IPS-15b (cell line): ENCODE data around the gene CLMP.
"Not testable (repeated sequence)": the region's sequence is repeated elsewhere in the genome, so short reads cannot be mapped to it uniquely, and the experiment has no call there.

Source experiments
- H3K27me3 ChIP-seq: one replicate; pipeline ENCODE4 v1.6.1; 2013; ENCODE audit warnings: low read length; ENCODE audit not compliant: control insufficient read depth, insufficient read depth
- H3K36me3 ChIP-seq: one replicate; pipeline ENCODE4 v1.6.1; 2013; ENCODE audit warnings: low read length; ENCODE audit not compliant: control insufficient read depth, insufficient read depth
- H3K4me1 ChIP-seq: one replicate; pipeline ENCODE4 v1.6.1; 2013; ENCODE audit warnings: mild to moderate bottlenecking, low read length; ENCODE audit not compliant: control insufficient read depth, insufficient read depth
- H3K4me3 ChIP-seq: one replicate; pipeline ENCODE4 v1.5.1; 2013; ENCODE audit warnings: low read depth, low read length
- H3K9ac ChIP-seq: one replicate; pipeline ENCODE4 v1.6.1; 2013; ENCODE audit warnings: low read depth, mild to moderate bottlenecking, low read length
- H3K9me3 ChIP-seq: one replicate; pipeline ENCODE4 v1.6.1; 2013; ENCODE audit warnings: mild to moderate bottlenecking, low read length; ENCODE audit not compliant: control insufficient read depth, insufficient read depth

Gene CLMP

GRCh38 chr11:123214396-123214795 is 19.3 kb upstream of the CLMP start:
- H3K36me3 ChIP-seq, result no peaks in the 10 kb centered on the region
- no peak overlapping the region for H3K4me3 ChIP-seq
- H3K27me3 ChIP-seq, result no peaks in the 10 kb centered on the region
- H3K9ac ChIP-seq, result no peak overlapping the region
- no peaks in the 10 kb centered on the region for H3K9me3 ChIP-seq
- H3K4me1 ChIP-seq, result peaks cover 14% of the 10 kb centered on the region

- no peaks in the 10 kb centered on the region for H3K36me3 ChIP-seq
- H3K9me3 ChIP-seq, result no peaks in the 10 kb centered on the region
- no peak overlapping the region for H3K4me3 ChIP-seq
- H3K27me3 ChIP-seq, result no peaks in the 10 kb centered on the region
- H3K4me1 ChIP-seq, result peaks cover 14% of the 10 kb centered on the region
- H3K9ac ChIP-seq, result no peak overlapping the region
These were observed 18.3 kb upstream of the CLMP start for GRCh38 chr11:123213307-123213771.

GRCh38 chr11:123212406-123212805 is 17.4 kb upstream of the CLMP start:
- H3K27me3 ChIP-seq, result no peaks in the 10 kb centered on the region
- no peak overlapping the region for H3K4me3 ChIP-seq
- no peaks in the 10 kb centered on the region for H3K36me3 ChIP-seq
- no peak overlapping the region for H3K9ac ChIP-seq
- H3K4me1 ChIP-seq, result peaks cover 11% of the 10 kb centered on the region
- H3K9me3 ChIP-seq, result no peaks in the 10 kb centered on the region

GRCh38 chr11:123211981-123212380 is 16.9 kb upstream of the CLMP start:
- no peaks in the 10 kb centered on the region for H3K36me3 ChIP-seq
- no peaks in the 10 kb centered on the region for H3K9me3 ChIP-seq
- no peaks in the 10 kb centered on the region for H3K27me3 ChIP-seq
- no peak overlapping the region for H3K9ac ChIP-seq
- H3K4me3 ChIP-seq, result no peak overlapping the region
- peaks cover 15% of the 10 kb centered on the region for H3K4me1 ChIP-seq

GRCh38 chr11:123211149-123211852 is 16.3 kb upstream of the CLMP start:
- Histone ChIP-seq H3K36me3 (no peaks in the 10 kb centered on the region), H3K9me3 (no peaks in the 10 kb centered on the region), H3K4me1 (peaks cover 15% of the 10 kb centered on the region), H3K4me3 (no peak overlapping the region), H3K27me3 (no peaks in the 10 kb centered on the region), H3K9ac (no peak overlapping the region)

- no peak overlapping the region for H3K4me3 ChIP-seq
- H3K4me1 ChIP-seq, result peaks cover 13% of the 10 kb centered on the region
- H3K36me3 ChIP-seq, result no peaks in the 10 kb centered on the region
- H3K27me3 ChIP-seq, result no peaks in the 10 kb centered on the region
- no peaks in the 10 kb centered on the region for H3K9me3 ChIP-seq
- no peak overlapping the region for H3K9ac ChIP-seq
These were observed 14.5 kb upstream of the CLMP start for GRCh38 chr11:123209591-123209990.

GRCh38 chr11:123206791-123207434 is 11.9 kb upstream of the CLMP start:
- H3K9ac ChIP-seq, result no peak overlapping the region
- H3K36me3 ChIP-seq, result no peaks in the 10 kb centered on the region

GRCh38 chr11:123206055-123206454 is 11.0 kb upstream of the CLMP start:
- not testable (repeated sequence) for H3K9me3 ChIP-seq, H3K4me1 ChIP-seq

More at GRCh38 chr11:123206791-123207434, 11.9 kb upstream of the CLMP start:
- H3K27me3 ChIP-seq, result no peaks in the 10 kb centered on the region
- H3K4me3 ChIP-seq, result no peak overlapping the region
- peaks cover 13% of the 10 kb centered on the region for H3K4me1 ChIP-seq
- no peaks in the 10 kb centered on the region for H3K9me3 ChIP-seq

GRCh38 chr11:123203934-123204333 is 8.9 kb upstream of the CLMP start:
- peaks cover 7% of the 10 kb centered on the region for H3K27me3 ChIP-seq
- no peaks in the 10 kb centered on the region for H3K9me3 ChIP-seq
- no peak overlapping the region for H3K4me3 ChIP-seq
- H3K9ac ChIP-seq, result no peak overlapping the region
- peaks cover 6% of the 10 kb centered on the region for H3K4me1 ChIP-seq
- H3K36me3 ChIP-seq, result no peaks in the 10 kb centered on the region

More at GRCh38 chr11:123206055-123206454, 11.0 kb upstream of the CLMP start:
- H3K9ac ChIP-seq, H3K4me3 ChIP-seq, H3K36me3 ChIP-seq, H3K27me3 ChIP-seq: not testable (repeated sequence)

- Histone ChIP-seq H3K9ac (no peak overlapping the region), H3K36me3 (no peaks in the 10 kb centered on the region), H3K4me1 (peaks cover 6% of the 10 kb centered on the region), H3K27me3 (peaks cover 8% of the 10 kb centered on the region), H3K9me3 (no peaks in the 10 kb centered on the region), H3K4me3 (no peak overlapping the region)
These were observed 8.4 kb upstream of the CLMP start for GRCh38 chr11:123203471-123203870.

GRCh38 chr11:123202155-123203151 is 7.4 kb upstream of the CLMP start:
- Histone ChIP-seq H3K4me1 (peaks cover 9% of the 10 kb centered on the region), H3K4me3 (no peak overlapping the region), H3K36me3 (no peaks in the 10 kb centered on the region), H3K9me3 (no peaks in the 10 kb centered on the region), H3K27me3 (peaks cover 8% of the 10 kb centered on the region), H3K9ac (no peak overlapping the region)
